GM18498 (cell line): ENCODE measurements around the gene KCNJ15.
"Not testable (repeated sequence)": the region's sequence is repeated elsewhere in the genome, so short reads cannot be mapped to it uniquely, and the experiment has no call there.

Experiments
- ATAC-seq: cut with Tn5 transposase; IDR thresholded peaks from one replicate; pipeline ENCODE4 v1.9.1; 2021; ENCODE audit warnings: mild to moderate bottlenecking, moderate library complexity; ENCODE audit not compliant: unreplicated experiment

The KCNJ15 gene

GRCh38 chr21:38244407-38244787, 12.4 kb upstream of the KCNJ15 start:
- ATAC-seq, result no peak

- peak; percentile 84 for ATAC-seq
Measured at GRCh38 chr21:38244885-38245869, 11.6 kb upstream of the KCNJ15 start.

GRCh38 chr21:38246511-38246910, 10.3 kb upstream of the KCNJ15 start:
- no peak for ATAC-seq

GRCh38 chr21:38247054-38247453, 9.7 kb upstream of the KCNJ15 start:
- ATAC-seq, result not testable (repeated sequence)

GRCh38 chr21:38247738-38248510, 8.9 kb upstream of the KCNJ15 start:
- ATAC-seq, result no peak

GRCh38 chr21:38249256-38249655, 7.5 kb upstream of the KCNJ15 start:
- ATAC-seq, result peak; percentile 67

- no peak for ATAC-seq
Measured at GRCh38 chr21:38249696-38250278, 7.0 kb upstream of the KCNJ15 start.

GRCh38 chr21:38250991-38251418, 5.8 kb upstream of the KCNJ15 start:
- ATAC-seq, result no peak

- no peak for ATAC-seq
Measured at GRCh38 chr21:38254970-38255369, 1.8 kb upstream of the KCNJ15 start.

- ATAC-seq, result no peak
Measured at GRCh38 chr21:38255571-38256117, 1.1 kb upstream of the KCNJ15 start.

- ATAC-seq, result no peak
Measured at GRCh38 chr21:38257667-38258066, 876 bp downstream of the KCNJ15 start.

GRCh38 chr21:38258521-38259485, 2.0 kb downstream of the KCNJ15 start:
- no peak for ATAC-seq

- no peak for ATAC-seq
Measured at GRCh38 chr21:38259665-38260064, 2.9 kb downstream of the KCNJ15 start.

- no peak for ATAC-seq
Measured at GRCh38 chr21:38260426-38260825, 3.6 kb downstream of the KCNJ15 start.

- ATAC-seq, result no peak
Measured at GRCh38 chr21:38261851-38262250, 5.1 kb downstream of the KCNJ15 start.

GRCh38 chr21:38263493-38263892, 6.7 kb downstream of the KCNJ15 start:
- ATAC-seq, result no peak

- ATAC-seq, result no peak
Measured at GRCh38 chr21:38264571-38264970, 7.8 kb downstream of the KCNJ15 start.

GRCh38 chr21:38265166-38265565, 8.4 kb downstream of the KCNJ15 start:
- no peak for ATAC-seq

- ATAC-seq, result no peak
Measured at GRCh38 chr21:38266732-38267131, 9.9 kb downstream of the KCNJ15 start.
